Stomach (tissue), 9 donors: ENCODE measurements around the gene CCNL1. TPM values are rescaled to one million over a fixed set of nuclear protein-coding genes. Genes with fewer than 3 reads are reported as not detected.

Experiments
- DNase-seq, 2 donors: peaks; one replicate each; pipeline versions ENCODE4 v3.0.0 to v3.0.0-alpha.2; 2013 to 2019
- H3K27ac ChIP-seq, 5 donors: fragments of 200-600 bp in 4 of 5; sonication (generic) in 4 of 5; one replicate each; pipeline ENCODE4 v1.5.1; 2013 to 2019; ENCODE audit warnings: mild to moderate bottlenecking in 1 of 5, moderate library complexity in 1 of 5
- H3K27me3 ChIP-seq, 3 donors: fragments of 200-600 bp; sonication (generic); one replicate each; pipeline ENCODE4 v1.5.1; 2017 to 2019; ENCODE audit warnings: mixed run types in 1 of 3
- H3K36me3 ChIP-seq, 4 donors: fragments of 200-600 bp; sonication (generic); 1 replicate in 3 of 4; 2 replicates in 1 of 4; pipeline ENCODE4 v1.5.1; 2016 to 2019
- H3K4me1 ChIP-seq, 4 donors: fragments of 200-600 bp; sonication (generic); one replicate each; pipeline ENCODE4 v1.5.1; 2016 to 2019
- H3K4me3 ChIP-seq, 4 donors: fragments of 200-600 bp; sonication (generic) in 3 of 4; one replicate each; pipeline ENCODE4 v1.5.1; 2016 to 2019; ENCODE audit warnings: mild to moderate bottlenecking in 1 of 4
- H3K9me3 ChIP-seq, 4 donors: fragments of 200-600 bp; sonication (generic); one replicate each; pipeline ENCODE4 v1.5.1; 2016 to 2019
- CTCF ChIP-seq, 7 experiments: fragments of 450-650 bp in 4 of 7; fragments of 200-600 bp in 3 of 7; sonication (generic) in 3 of 7; IDR thresholded peaks; one replicate each; pipeline ENCODE4 v1.5.1; 2016 to 2019; ENCODE audit warnings: antibody characterized with exemption in 7 of 7, control low read depth in 2 of 7, mild to moderate bottlenecking in 1 of 7
- EP300 ChIP-seq: sonication (generic); formaldehyde crosslinking; IDR thresholded peaks from one replicate; pipeline ENCODE4 v1.6.1; 2017; ENCODE audit warnings: antibody characterized with exemption
- POLR2A ChIP-seq, 4 donors: fragments of 450-650 bp; IDR thresholded peaks; one replicate each; pipeline ENCODE4 v1.6.1; 2016; ENCODE audit warnings: antibody characterized with exemption in 4 of 4, control low read depth in 2 of 4, mild to moderate bottlenecking in 1 of 4, moderate library complexity in 1 of 4
- POLR2AphosphoS5 ChIP-seq, 3 donors: sonication (generic); formaldehyde crosslinking; IDR thresholded peaks; one replicate each; pipeline ENCODE4 v1.6.1; 2016; ENCODE audit warnings: antibody characterized with exemption in 3 of 3
- WGBS, 5 donors: extraction: QIAGEN DNeasy Blood & Tissue Kit in 3 of 5; methylation state at CpG; one replicate each; pipeline versions ENCODE4 v1.1.5 to v1.1.7; 2013 to 2018; 5-methylcytosine and 5-hydroxymethylcytosine counted together
- intact Hi-C: fragments of 100-400 bp; cut with DNase I; formaldehyde crosslinking; loops from one replicate; pipeline ENCODE4 v1.15.1; 2023; ENCODE audit warnings: low total_unique reads
- polyA plus RNA-seq, 3 donors: library from polyadenylated mRNA; stranded (reverse); fragments of 200-250 nt; gene quantifications; one replicate each; pipeline ENCODE4 v1.2.3, GENCODE V29; 2013
- total RNA-seq, 5 donors: library from RNA; depleted of rRNA; stranded (reverse); fragments of >200 nt; gene quantifications; one replicate each; pipeline versions ENCODE4 v1.1.0 to v1.2.3, GENCODE V29; 2014 to 2016
- donor health status: healthy with polysubstance abuse.
- donor health status: Bipolar disorder and iron deficiency.
- donor health status: healthy.

Gene CCNL1
- total and polyA plus RNA-seq, 8 donors, result 14.0 to 484 (median 162) TPM

DNA sequence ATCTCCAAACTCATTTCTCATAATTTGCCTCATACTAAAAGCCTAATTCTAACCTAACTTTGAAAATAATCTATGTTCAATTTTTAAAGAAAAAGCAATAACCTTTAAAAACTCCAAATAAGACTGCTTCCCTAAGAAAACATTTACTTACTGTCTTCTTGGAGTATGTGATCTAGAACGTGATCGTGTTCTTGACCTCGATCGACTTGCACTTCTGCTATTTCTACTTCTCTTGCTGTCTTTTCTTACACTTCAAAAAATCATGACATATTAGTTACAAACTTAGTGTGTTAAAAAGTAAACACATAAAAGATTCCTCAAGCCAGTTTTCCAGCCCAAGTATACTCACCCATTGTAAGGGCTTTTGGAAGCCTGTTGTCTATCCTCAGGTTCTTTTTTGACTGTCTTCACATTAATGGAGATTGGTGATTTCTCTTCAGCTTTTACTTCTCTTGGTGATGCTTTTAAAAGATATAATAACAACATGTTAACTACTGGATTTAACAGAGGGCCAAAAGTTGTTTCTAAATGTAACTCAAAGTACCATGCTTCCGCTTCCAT lies 10.7 kb downstream of the CCNL1 start:
- intact Hi-C loops, result no loop called here
- peaks cover 73 to 100% (median 98%) of the 10 kb centered on the region in 4 donors for H3K36me3 ChIP-seq
- H3K9me3 ChIP-seq, result no peaks in the 10 kb centered on the region
- WGBS, 5 donors, result 92 to 95% (median 93%) methylated on average over 5 of the region's 5 CpGs
- DNase-seq, result no peak
- no peak overlapping the region for H3K4me3 ChIP-seq
- no peak overlapping the region for H3K27ac ChIP-seq
- peaks cover 2 to 35% (median 13%) of the 10 kb centered on the region in 4 donors for H3K4me1 ChIP-seq
- H3K27me3 ChIP-seq, result no peaks in the 10 kb centered on the region
- TF ChIP-seq CTCF (IDR thresholded peaks at IDR 0.05) (no peak), POLR2A (IDR thresholded peaks at IDR 0.05) (no peak), POLR2AphosphoS5 (IDR thresholded peaks at IDR 0.05) (no peak), EP300 (no peak)

GRCh38 chr3:157148196-157148889 lies 11.6 kb downstream of the CCNL1 start:
- intact Hi-C loops, result no loop called here
- no peak overlapping the region for H3K4me3 ChIP-seq
- no peaks in the 10 kb centered on the region for H3K9me3 ChIP-seq
- no peak overlapping the region for H3K27ac ChIP-seq
- peaks cover 73 to 100% (median 100%) of the 10 kb centered on the region in 4 donors for H3K36me3 ChIP-seq
- DNase-seq, result no peak
- TF ChIP-seq POLR2AphosphoS5 (IDR thresholded peaks at IDR 0.05) (peak in 2 of 3 donors; percentile 6 to 43), EP300 (no peak), POLR2A (IDR thresholded peaks at IDR 0.05) (no peak)
- H3K4me1 ChIP-seq, result peaks cover 0 to 26% (median 7%) of the 10 kb centered on the region in 4 donors
- 84 to 90% (median 88%) methylated on average over 15 of the region's 15 CpGs for WGBS, 5 donors
- H3K27me3 ChIP-seq, result no peaks in the 10 kb centered on the region

GRCh38 chr3:157147099-157147803 lies 12.7 kb downstream of the CCNL1 start:
- H3K36me3 ChIP-seq, result peaks cover 62 to 100% (median 99%) of the 10 kb centered on the region in 4 donors
- H3K4me3 ChIP-seq, result no peak overlapping the region
- no peaks in the 10 kb centered on the region for H3K9me3 ChIP-seq
- H3K4me1 ChIP-seq, result peaks cover 0 to 16% (median 5%) of the 10 kb centered on the region in 4 donors
- TF ChIP-seq EP300 (no peak), POLR2A (IDR thresholded peaks at IDR 0.05) (no peak), CTCF (IDR thresholded peaks at IDR 0.05) (no peak), POLR2AphosphoS5 (IDR thresholded peaks at IDR 0.05) (no peak)
- intact Hi-C loops, result no loop called here
- H3K27ac ChIP-seq, result no peak overlapping the region
- 91 to 95% (median 93%) methylated on average over 5 of the region's 5 CpGs for WGBS, 5 donors
- H3K27me3 ChIP-seq, result no peaks in the 10 kb centered on the region
- DNase-seq, result no peak

DNA sequence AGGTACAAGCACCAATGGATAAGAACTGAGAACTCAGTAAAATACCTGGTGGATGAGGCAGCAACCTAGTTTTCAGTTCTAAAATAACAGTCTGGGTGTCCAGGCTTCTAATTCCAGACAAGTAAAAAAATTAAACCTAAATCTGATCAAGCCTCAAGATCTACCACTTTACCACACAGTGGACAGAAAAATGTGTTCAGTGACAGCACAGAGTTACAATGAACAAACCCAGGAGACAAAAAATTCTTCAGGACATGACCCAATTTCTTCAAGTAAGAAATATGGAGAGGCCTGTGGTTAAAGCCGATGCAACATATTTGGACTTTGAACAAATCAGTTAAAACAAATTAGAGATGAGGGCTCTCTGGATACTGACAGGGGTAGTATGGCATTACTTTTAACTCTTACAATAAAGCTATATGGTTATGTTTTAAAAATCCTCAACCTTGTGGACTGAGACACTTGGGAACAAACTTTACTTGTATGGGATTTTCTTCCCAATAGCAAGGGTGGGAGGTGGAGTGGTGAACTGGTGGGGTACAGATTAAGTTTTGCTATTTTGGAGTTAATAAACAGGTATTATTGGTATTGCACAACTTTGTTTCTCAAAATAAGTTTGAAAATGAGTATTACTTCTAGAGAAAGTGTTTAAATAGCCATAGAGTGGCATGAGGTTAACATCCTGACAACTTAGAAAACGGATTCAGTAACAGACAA lies 14.2 kb downstream of the CCNL1 start:
- Histone ChIP-seq H3K27ac (no peak overlapping the region), H3K4me3 (no peak overlapping the region), H3K9me3 (no peaks in the 10 kb centered on the region), H3K36me3 (peaks cover 49 to 100% (median 97%) of the 10 kb centered on the region in 4 donors), H3K27me3 (no peaks in the 10 kb centered on the region), H3K4me1 (peaks cover 0 to 10% (median 2%) of the 10 kb centered on the region in 4 donors)
- DNase-seq, result no peak
- 68 to 92% (median 75%) methylated on average over 2 of the region's 2 CpGs for WGBS, 5 donors
- intact Hi-C loops, result no loop called here
- TF ChIP-seq EP300 (no peak), CTCF (IDR thresholded peaks at IDR 0.05) (no peak), POLR2AphosphoS5 (IDR thresholded peaks at IDR 0.05) (no peak), POLR2A (IDR thresholded peaks at IDR 0.05) (no peak)
